SU-DHL-6 (cell line): Measurements from ENCODE around the gene PIGZ.

ENCODE experiments used
- H2AFZ ChIP-seq: fragments of 200-600 bp; sonication (generic); 2 replicates; pipeline ENCODE4 v1.6.1; 2014; ENCODE audit warnings: low read depth, mild to moderate bottlenecking, moderate library complexity, mixed read lengths, antibody characterized with exemption, low read length; ENCODE audit not compliant: severe bottlenecking
- H3F3A ChIP-seq: fragments of 200-600 bp; shearing (Covaris generic); 2 replicates; pipeline ENCODE4 v1.6.0; 2016; ENCODE audit warnings: antibody characterized with exemption, mild to moderate bottlenecking; ENCODE audit not compliant: insufficient read depth
- H3K27ac ChIP-seq: fragments of 200-600 bp; sonication (generic); 2 replicates; pipeline ENCODE4 v1.5.1; 2016; ENCODE audit warnings: low read depth, mild to moderate bottlenecking, low read length, moderate library complexity, mixed read lengths
- H3K27me3 ChIP-seq: fragments of 200-600 bp; sonication (generic), shearing (Covaris generic); 2 replicates; pipeline ENCODE4 v1.6.0; 2014; ENCODE audit warnings: mild to moderate bottlenecking, low read length
- H3K36me3 ChIP-seq: fragments of 200-600 bp; sonication (generic); 2 replicates; pipeline ENCODE4 v1.6.1; 2014; ENCODE audit warnings: mild to moderate bottlenecking, low read length, mixed read lengths
- H3K4me2 ChIP-seq: fragments of 300-600, 200-600 bp; shearing (Covaris generic), sonication (generic); 2 replicates; pipeline ENCODE4 v1.6.0; 2014; ENCODE audit warnings: low read length, low read depth, mild to moderate bottlenecking; ENCODE audit not compliant: poor library complexity, severe bottlenecking
- H3K4me3 ChIP-seq: fragments of 200-600 bp; sonication (generic); 2 replicates; pipeline ENCODE4 v1.5.1; 2014; ENCODE audit warnings: antibody characterized with exemption, low read length, mild to moderate bottlenecking, mixed read lengths; ENCODE audit not compliant: insufficient read depth, poor library complexity, severe bottlenecking
- H3K79me2 ChIP-seq: fragments of 200-600 bp; sonication (generic); 2 replicates; pipeline ENCODE4 v1.6.1; 2014; ENCODE audit warnings: mild to moderate bottlenecking, low read length, moderate library complexity; ENCODE audit not compliant: insufficient read depth
- H3K9ac ChIP-seq: fragments of 200-600 bp; sonication (generic); 2 replicates; pipeline ENCODE4 v1.7.0; 2014; ENCODE audit warnings: mild to moderate bottlenecking, low read length
- H3K9me2 ChIP-seq: fragments of 200-600 bp; sonication (generic); replicated peaks from 2 replicates; pipeline ENCODE4 v1.6.1; 2014; ENCODE audit warnings: low read length; ENCODE audit not compliant: insufficient read depth
- H3K9me3 ChIP-seq: fragments of 200-600 bp; sonication (generic); 2 replicates; pipeline ENCODE4 v1.6.1; 2014; ENCODE audit warnings: low read length, mixed read lengths; ENCODE audit not compliant: insufficient read depth
- H4K20me1 ChIP-seq: fragments of 200-600 bp; sonication (generic); 2 replicates; pipeline ENCODE4 v1.6.1; 2014; ENCODE audit warnings: low read depth, mild to moderate bottlenecking, antibody characterized with exemption, low read length, moderate library complexity, mixed read lengths
- EZH2phosphoT487 ChIP-seq: fragments of 200-600 bp; sonication (generic), shearing (Covaris generic); conservative IDR thresholded peaks from 2 replicates; pipeline ENCODE4 v1.6.1; 2018; ENCODE audit warnings: mild to moderate bottlenecking, antibody characterized with exemption, low read length, moderate library complexity, mixed read lengths
- TF ChIP-seq, protein P1 (sequence below): fragments of 200-600 bp; sonication (generic); IDR thresholded peaks from one replicate; pipeline ENCODE4 v1.5.1; 2017; ENCODE audit warnings: antibody characterized with exemption, mild to moderate bottlenecking, low read length, moderate library complexity; ENCODE audit not compliant: insufficient read depth, poor library complexity, severe bottlenecking

Gene PIGZ

DNA sequence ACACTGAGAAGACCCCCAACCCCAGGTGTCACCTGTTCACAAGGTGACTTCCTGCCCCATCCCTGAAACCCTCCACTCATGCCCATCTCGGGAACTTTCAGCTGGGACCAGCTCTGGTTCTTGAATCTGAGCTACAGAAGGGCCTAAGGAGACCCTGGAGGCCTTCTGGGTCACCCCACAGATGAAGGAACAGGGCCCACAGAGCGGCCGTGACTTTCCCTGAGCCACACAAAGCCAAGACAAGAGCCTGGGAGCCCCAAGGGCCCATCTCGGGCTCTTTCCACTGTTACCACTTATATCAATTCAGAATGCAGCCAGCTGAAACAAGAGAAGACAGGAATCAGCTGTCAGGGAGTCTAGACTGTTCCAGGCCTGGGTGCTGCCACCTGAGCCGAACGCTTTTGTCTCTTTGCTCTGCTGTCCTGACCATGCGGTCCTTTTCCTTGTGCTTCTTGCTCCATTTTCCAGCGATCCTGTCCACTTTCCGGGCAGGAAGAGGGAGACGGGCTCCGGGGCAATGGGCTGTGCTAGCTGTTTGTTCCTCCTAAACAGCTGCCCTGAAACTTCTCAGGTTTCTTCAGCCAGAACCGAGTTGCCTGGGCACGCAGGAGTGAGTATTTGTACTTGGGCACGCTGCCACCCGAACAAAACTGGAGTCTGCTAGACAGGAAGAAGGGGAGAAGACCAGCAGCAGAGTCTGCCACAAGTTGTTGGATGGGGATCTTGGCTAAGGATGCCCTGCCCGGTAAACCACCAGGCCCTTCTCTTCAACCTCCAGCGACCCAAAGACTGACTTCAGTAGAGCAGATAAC, 28.0 kb upstream of the PIGZ start:
- H3K27ac ChIP-seq: no peak overlapping the region
- no peak overlapping the region for H3K9ac ChIP-seq
- H4K20me1 ChIP-seq: no peaks in the 10 kb centered on the region
- H3K79me2 ChIP-seq: no peaks in the 10 kb centered on the region
- no peaks in the 10 kb centered on the region for H3K27me3 ChIP-seq
- no peaks in the 10 kb centered on the region for H3K36me3 ChIP-seq
- no peaks in the 10 kb centered on the region for H3K9me3 ChIP-seq
- no peak overlapping the region for H2AFZ ChIP-seq
- H3K4me2 ChIP-seq: no peak overlapping the region
- H3K9me2 ChIP-seq: no peaks in the 10 kb centered on the region
- no peaks in the 10 kb centered on the region for H3F3A ChIP-seq
- no peak overlapping the region for H3K4me3 ChIP-seq
- TF ChIP-seq EZH2phosphoT487: no peak
- TF ChIP-seq, protein P1, sequence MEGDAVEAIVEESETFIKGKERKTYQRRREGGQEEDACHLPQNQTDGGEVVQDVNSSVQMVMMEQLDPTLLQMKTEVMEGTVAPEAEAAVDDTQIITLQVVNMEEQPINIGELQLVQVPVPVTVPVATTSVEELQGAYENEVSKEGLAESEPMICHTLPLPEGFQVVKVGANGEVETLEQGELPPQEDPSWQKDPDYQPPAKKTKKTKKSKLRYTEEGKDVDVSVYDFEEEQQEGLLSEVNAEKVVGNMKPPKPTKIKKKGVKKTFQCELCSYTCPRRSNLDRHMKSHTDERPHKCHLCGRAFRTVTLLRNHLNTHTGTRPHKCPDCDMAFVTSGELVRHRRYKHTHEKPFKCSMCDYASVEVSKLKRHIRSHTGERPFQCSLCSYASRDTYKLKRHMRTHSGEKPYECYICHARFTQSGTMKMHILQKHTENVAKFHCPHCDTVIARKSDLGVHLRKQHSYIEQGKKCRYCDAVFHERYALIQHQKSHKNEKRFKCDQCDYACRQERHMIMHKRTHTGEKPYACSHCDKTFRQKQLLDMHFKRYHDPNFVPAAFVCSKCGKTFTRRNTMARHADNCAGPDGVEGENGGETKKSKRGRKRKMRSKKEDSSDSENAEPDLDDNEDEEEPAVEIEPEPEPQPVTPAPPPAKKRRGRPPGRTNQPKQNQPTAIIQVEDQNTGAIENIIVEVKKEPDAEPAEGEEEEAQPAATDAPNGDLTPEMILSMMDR: no peak

DNA sequence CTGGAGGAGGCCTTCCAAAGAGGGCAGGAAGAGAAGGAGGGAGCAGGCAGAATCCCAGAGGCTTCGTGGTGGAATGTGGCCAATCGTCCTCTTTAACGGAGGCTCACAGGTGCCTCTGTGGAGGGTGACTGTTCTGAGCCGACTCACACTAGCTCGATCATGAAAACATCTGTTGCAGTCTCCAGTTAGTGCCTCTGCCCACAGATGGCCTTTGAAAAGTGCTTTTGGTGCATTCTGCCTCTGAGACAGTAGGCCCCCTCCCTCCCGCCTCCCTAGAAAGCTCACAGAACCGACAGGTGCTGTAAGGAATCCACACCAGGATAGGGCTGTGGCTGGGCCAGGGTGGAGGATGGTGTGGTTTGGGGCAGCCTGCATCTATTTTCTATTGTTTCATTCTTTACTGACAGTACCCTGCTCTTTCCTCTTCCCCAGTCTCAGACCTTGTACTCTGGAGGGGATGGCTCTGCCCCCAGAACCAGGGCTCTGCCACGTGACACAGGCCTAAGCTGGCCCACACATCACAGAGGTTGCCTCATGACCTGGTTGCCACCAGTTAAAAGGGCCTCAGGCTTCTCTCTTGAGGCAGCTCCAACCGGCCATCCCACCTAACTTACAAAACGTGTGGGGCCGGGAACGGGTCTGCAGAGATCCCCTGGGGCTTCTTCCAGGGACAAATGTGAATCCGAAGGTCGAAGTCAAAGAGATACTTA, 27.2 kb upstream of the PIGZ start:
- no peak overlapping the region for H3K4me2 ChIP-seq

DNA sequence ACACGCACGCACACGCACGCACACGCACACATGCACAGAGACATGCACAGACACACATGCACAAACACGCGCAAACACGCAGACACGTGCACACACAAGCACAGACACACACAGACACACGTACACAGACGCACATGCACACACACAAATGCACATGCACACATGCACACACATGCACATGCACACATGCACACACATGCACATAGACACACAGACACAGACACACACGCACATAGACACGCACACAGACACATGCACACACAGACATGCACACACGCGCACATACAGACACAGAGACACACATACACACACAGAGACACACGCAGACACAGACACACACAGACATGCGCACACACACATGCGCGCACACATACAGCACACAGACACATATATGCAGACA, 26.4 kb upstream of the PIGZ start:
- Histone ChIP-seq H2AFZ (no peak overlapping the region), H3F3A (no peaks in the 10 kb centered on the region), H3K27me3 (no peaks in the 10 kb centered on the region), H3K9me2 (no peaks in the 10 kb centered on the region), H3K4me2 (no peak overlapping the region), H3K4me3 (no peak overlapping the region), H3K27ac (no peak overlapping the region), H4K20me1 (no peaks in the 10 kb centered on the region), H3K36me3 (no peaks in the 10 kb centered on the region), H3K9me3 (no peaks in the 10 kb centered on the region), H3K9ac (no peak overlapping the region), H3K79me2 (no peaks in the 10 kb centered on the region)
- no peak for TF ChIP-seq EZH2phosphoT487
- TF ChIP-seq, protein P1: no peak

More for the DNA sequence above, 27.2 kb upstream of the PIGZ start:
- H2AFZ ChIP-seq: no peak overlapping the region
- H4K20me1 ChIP-seq: no peaks in the 10 kb centered on the region
- H3K9me3 ChIP-seq: no peaks in the 10 kb centered on the region
- TF ChIP-seq, protein P1: no peak
- no peak for TF ChIP-seq EZH2phosphoT487
- H3F3A ChIP-seq: no peaks in the 10 kb centered on the region
- no peak overlapping the region for H3K27ac ChIP-seq
- no peak overlapping the region for H3K9ac ChIP-seq
- no peaks in the 10 kb centered on the region for H3K9me2 ChIP-seq
- no peaks in the 10 kb centered on the region for H3K36me3 ChIP-seq
- no peak overlapping the region for H3K4me3 ChIP-seq
- H3K27me3 ChIP-seq: no peaks in the 10 kb centered on the region
- no peaks in the 10 kb centered on the region for H3K79me2 ChIP-seq
